ENCODE data around the gene UBE2E3.

DNA sequence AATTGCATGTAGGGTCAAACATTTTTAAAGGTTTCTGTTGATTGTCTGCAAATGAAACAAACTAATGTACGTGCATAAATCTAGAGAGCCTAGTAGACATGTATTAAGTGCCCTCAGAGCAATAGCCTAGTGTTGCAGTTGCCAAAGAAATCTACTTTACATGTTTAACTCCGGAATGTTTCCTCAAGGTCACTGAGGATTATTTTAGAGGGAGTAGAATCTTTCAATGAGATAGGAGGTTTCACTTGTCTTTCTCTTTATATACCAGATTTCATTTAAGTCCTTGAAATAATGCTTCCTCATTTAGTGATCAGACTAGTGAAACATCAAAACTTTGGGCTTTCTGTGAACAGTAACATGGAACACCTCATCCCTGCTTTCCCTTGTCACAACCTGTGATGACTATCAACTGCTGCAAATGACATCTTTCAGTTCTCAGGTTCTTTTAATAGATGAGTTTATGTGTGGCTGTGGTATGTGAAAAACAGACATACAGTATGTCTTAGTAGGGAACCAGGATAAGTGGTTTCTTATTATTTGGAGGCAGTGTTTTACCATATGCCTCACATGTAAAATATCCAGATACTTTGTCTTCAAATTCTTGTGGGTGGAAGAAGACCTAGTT is 5.5 kb downstream of the UBE2E3 start:
- TF ChIP-seq, protein P1, sequence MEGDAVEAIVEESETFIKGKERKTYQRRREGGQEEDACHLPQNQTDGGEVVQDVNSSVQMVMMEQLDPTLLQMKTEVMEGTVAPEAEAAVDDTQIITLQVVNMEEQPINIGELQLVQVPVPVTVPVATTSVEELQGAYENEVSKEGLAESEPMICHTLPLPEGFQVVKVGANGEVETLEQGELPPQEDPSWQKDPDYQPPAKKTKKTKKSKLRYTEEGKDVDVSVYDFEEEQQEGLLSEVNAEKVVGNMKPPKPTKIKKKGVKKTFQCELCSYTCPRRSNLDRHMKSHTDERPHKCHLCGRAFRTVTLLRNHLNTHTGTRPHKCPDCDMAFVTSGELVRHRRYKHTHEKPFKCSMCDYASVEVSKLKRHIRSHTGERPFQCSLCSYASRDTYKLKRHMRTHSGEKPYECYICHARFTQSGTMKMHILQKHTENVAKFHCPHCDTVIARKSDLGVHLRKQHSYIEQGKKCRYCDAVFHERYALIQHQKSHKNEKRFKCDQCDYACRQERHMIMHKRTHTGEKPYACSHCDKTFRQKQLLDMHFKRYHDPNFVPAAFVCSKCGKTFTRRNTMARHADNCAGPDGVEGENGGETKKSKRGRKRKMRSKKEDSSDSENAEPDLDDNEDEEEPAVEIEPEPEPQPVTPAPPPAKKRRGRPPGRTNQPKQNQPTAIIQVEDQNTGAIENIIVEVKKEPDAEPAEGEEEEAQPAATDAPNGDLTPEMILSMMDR (IDR thresholded peaks at IDR 0.05 in 4 of 5, conservative IDR thresholded peaks at IDR 0.05 in 1 of 5): no peak
- TF ChIP-seq POLR2A (IDR thresholded peaks at IDR 0.05): no peak

Measured in gastrocnemius medialis (tissue), 4 donors.